LHCN-M2 (cell line): ENCODE data around the gene LYSMD3. TPM values are rescaled to one million over a fixed set of nuclear protein-coding genes. Genes with fewer than 3 reads are reported as not detected.

Experiments used
- DNase-seq: peaks from one replicate; pipeline ENCODE4 v3.0.0-alpha.2; 2012; ENCODE audit warnings: low read depth
- total RNA-seq: library from RNA; depleted of rRNA; stranded (reverse); fragments of >200 nt; gene quantifications from 2 replicates; pipeline ENCODE4 v1.2.3, GENCODE V29; 2014

Gene LYSMD3
- total RNA-seq, 1 experiment from 2014 or later, result 14.1 TPM

GRCh38 chr5:90548069-90548593 is 18.7 kb upstream of the LYSMD3 start:
- DNase-seq, result peak; percentile 7

GRCh38 chr5:90547072-90547536 is 17.7 kb upstream of the LYSMD3 start:
- DNase-seq, result no peak

- DNase-seq, result no peak
Measured at GRCh38 chr5:90546216-90546837, 16.9 kb upstream of the LYSMD3 start.

- DNase-seq, result no peak
Measured at GRCh38 chr5:90545511-90545910, 16.1 kb upstream of the LYSMD3 start.

GRCh38 chr5:90542827-90543519 is 13.6 kb upstream of the LYSMD3 start:
- DNase-seq, result no peak

GRCh38 chr5:90534922-90535321 is 5.5 kb upstream of the LYSMD3 start:
- DNase-seq, result no peak

GRCh38 chr5:90533794-90534193 is 4.4 kb upstream of the LYSMD3 start:
- no peak for DNase-seq

DNA sequence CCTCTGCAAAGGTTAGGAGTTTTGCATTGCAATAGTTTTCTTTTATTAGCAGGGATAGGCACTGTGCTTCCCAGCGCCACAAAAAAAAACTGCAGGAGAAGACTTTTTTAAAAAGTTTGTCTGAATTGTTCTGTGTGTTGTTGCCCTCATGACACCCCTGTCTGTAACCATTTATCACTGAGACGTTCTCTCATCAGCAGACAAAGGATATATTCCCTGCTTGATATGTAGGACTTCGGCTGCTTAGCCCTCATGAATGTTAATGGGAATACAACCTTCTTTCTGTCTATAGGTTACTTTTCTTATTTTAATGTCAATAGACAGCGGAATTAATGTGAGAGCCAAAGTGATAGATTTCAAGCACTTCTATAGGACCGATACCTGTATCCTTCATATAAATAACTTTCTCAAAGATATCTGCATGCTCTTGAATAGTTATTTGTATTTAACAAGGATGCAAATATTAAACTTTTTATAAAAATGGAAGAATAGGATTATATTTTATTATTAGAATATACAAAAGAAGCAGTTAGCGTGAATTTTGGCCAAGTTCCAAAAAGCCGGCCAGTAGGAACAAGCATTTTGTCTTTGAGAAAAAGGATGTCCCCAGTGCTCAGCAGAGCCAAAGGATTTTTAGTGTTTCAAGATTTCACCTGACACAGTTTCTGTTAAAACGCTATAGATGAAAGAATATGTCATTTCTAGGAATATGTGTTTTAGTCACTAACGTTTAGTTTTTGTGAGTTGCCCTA is 1.5 kb upstream of the LYSMD3 start:
- no peak for DNase-seq

GRCh38 chr5:90529939-90530677 is 724 bp upstream of the LYSMD3 start:
- DNase-seq, result peak; percentile 81

- peak; percentile 9 for DNase-seq
Measured at GRCh38 chr5:90528601-90529193, 687 bp downstream of the LYSMD3 start.

GRCh38 chr5:90519081-90519480 is 10.3 kb downstream of the LYSMD3 start:
- DNase-seq, result no peak

- DNase-seq, result peak; percentile 9
Measured at GRCh38 chr5:90518661-90519060, 10.7 kb downstream of the LYSMD3 start.

DNA sequence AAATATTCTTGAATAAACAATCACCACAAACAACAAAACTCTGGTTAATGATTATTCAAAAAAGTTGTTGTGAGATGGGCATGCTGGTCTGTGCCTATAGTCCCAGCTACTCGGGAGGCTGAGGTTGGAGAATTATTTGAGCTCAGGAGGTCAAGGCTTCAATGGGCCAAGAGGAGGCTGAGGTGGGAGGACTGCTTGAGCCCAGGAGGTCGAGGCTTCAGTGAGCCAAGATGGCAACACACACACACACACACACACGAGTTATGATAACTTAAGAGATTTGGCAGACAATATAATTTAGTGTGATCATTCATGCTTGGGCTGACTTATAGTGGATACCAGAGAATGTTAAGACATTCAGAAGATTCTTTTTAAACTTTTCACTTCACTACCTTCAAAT is 14.9 kb downstream of the LYSMD3 start:
- no peak for DNase-seq

GRCh38 chr5:90510438-90510837 is 18.9 kb downstream of the LYSMD3 start:
- no peak for DNase-seq

- DNase-seq, result no peak
Measured at GRCh38 chr5:90506221-90506620, 23.2 kb downstream of the LYSMD3 start.

DNA sequence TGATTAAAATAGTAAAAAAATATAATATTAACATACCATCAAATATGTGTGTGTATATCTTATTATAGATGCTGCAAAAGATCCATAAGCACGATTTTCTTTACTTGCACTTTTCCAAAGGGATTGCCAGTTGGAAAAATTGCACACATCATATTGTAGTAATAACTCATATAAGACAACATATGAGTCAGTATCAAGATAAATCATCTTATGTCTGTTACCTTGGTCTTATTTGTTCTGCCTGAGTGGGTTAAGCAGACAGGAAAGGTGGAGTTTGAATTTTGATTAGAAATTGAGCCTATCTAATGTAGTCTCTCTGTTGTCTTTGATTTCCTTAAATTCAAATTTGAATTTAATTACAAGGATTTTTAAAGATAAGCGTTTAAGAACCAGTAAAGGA is 24.6 kb downstream of the LYSMD3 start:
- DNase-seq, result no peak

DNA sequence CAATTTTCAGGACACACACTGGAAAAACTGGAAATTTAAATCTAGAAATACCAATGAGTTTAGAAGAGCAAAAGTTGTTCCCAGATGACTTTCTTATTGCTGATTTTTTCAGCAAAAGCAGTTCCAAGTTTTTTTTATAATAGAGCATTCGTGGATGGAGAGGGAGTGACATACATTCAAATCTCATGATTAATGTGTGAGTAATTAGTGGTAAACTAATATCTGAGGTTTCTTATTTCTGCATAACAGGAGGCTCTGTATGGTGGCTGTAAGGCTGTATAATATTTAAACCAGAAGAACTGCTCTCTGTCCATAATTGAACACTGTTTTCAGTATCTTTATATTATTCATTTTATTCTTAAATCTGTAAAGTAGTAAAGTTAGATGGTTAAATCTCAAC is 25.8 kb downstream of the LYSMD3 start:
- peak; percentile 18 for DNase-seq

GRCh38 chr5:90495146-90495545 is 34.2 kb downstream of the LYSMD3 start:
- DNase-seq, result no peak

GRCh38 chr5:90494043-90494442 is 35.3 kb downstream of the LYSMD3 start:
- no peak for DNase-seq

DNA sequence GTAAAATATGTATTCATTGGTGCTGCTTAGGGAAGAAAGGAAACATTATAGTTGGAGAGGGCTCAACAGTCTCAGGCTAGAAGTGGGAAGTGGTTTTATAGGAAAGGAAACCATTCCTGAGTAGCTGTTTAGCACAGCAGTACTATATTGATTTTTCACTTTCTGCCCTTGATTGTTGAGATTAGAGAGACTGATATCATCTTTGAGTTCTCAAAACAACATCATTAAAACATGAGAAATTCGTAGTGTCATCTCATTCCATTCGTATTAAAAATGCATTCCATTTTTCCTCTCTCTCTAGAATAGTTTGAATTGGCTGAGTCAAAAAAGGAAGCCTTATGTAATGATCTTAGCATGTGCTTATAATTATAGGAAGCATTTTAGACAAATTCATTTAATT is 40.6 kb downstream of the LYSMD3 start:
- DNase-seq, result no peak

DNA sequence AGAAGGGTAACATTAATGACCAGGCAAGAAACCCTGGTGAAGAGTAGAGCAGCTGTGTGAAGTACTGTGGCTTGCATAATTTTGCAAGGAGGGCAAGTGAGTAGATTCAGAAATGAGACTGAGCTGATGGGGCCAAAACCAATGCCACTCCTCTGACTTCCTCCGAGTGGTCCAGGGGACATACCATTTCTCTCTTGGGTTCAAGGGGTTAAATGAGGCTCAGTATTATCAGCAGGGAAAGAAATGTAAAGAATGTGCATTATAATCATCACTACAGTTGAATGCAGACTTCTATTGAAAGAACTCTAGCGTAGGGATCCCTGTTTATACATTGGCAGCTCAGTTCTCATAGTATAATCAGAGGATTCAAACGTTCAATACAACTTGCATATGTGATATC is 44.8 kb downstream of the LYSMD3 start:
- DNase-seq, result no peak
